Stimulated activated CD4-positive, alpha-beta T cell treated with anti-CD3 and anti-CD28 coated beads, TNF-alpha, amount 100 ng/mL, for 48 hours (primary cell): ENCODE results near the gene SOCS7.

ENCODE experiments used
- DNase-seq, 3 donors: peaks; one replicate each; pipeline ENCODE4 v3.0.0-alpha.2; 2020; ENCODE audit warnings: low read depth in 3 of 3

SOCS7 gene

DNA sequence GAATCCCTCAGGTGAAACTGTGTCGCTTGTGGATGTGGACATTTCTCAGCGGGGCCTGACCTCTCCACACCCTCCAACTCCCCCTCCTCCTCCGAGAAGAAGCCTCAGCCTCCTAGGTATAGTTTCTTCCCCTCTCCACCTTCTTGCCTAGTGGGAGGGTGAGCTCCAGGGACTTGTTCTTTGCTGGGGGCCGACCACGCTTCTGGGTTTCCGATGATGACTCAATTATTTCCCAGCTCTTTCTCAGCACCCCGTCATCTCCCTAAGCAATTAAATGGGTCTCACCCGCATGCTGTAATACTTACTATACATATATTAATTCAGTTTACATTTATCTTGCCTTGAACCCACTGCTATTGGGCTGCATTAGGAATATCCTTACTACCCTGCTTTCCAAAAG is 13.1 kb downstream of the SOCS7 start:
- DNase-seq, result no peak

DNA sequence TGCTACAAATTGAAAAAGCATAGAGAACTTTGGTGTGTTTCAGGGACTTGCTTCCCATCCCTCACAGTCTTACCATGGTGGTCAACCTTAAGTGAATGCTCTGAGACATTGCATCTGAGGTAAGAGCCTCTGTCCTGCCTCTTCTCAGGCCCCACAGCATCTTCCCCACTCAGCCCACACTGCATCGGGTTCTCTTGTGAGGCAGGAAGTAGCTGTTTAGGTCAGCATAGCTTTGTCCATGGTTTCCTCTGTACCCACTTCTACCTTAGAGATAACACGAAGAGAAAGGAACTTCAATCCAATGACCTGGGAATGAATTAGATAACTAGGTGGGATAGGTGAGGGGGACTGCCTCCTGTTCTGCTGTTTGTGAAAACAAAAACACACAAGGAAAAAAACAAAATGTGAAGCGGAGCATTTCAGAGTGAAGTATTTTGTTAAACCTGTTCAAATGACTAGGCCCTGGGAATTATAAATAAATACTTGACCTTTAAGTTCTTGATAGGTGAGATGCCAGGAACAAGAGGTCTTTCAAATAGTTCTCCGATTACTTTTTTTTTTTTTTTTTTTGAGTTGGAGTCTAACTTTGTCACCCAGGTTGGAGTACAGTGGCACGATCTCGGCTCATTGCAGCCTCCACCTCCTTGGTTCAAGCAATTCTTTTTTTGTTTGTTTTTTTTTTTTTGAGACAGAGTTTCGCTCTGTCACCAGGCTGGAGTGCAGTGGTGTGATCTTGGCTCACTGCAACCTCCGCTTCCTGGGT is 17.7 kb downstream of the SOCS7 start:
- no peak for DNase-seq

DNA sequence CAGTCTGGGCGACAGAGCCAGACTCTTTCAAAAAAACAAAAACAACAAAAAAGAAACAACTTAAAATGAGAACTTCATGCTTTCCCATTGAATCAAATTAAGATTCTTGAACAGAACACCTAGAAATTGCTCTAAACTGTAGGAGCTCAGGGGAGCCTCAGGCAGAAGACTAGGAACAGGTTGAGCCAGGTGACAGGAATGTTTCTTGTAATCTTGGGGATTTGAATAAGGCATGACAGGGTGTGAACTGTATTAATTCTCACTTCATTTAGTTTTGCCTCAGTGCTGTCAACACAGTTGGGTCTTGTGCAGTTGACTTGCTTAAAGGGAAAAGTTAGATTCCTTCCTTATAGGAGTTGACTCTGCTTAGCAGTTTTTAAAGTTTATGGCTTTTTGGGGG is 27.8 kb downstream of the SOCS7 start:
- no peak for DNase-seq

DNA sequence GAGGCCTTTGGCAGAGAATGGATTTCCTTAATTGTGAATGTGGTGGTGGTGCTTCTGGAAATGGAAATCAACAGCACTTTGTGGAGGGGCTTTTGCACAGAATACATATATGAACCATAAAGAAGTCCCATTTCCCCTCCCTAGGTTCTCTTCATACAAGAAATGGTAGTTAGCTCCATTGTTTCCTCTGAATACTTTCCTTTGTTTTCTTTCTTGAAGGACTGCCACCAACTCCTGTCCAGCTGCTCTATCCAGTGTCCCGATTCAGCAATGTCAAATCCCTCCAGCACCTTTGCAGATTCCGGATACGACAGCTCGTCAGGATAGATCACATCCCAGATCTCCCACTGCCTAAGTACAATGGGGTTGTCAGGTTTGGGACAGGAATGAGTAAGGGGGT is 43.4 kb downstream of the SOCS7 start:
- DNase-seq, result no peak

DNA sequence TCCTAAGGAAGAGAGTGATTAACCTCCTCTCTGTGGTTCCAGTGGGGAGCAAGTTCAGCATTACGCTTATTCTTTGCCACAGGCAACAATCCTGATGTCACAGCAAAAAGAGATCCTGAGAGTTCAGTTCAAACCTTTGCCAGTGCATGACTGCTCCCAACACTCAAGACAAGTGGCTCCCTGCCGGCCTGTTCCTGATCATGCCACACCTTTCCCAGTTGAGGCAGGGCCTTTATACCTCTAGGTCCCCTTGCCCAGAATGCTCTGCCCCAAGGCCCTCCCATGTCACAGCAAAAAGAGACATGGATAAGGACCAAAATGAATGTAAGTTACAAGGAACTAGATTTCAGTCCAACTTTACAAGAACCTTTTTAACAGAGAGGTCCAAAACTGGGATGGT is 45.6 kb downstream of the SOCS7 start:
- DNase-seq, result no peak

DNA sequence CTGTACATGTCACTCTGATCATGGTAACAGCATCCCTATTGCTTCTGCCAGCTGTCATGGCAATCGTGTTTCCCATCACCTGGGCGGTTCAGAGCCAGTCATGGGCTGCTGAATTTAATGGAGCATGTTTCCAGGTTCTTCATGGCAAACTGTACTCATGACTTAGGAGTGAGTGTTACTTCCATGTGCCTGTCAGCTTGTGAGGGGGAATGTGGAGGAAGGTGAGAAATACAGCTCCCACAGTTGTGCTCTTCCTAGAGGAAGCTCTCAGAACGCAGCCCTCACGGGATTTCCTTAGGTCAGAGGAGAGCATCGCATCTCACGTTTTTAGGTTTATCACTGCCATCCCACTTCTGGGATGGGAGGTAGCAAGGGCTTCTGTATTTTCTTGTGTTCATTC is 48.6 kb downstream of the SOCS7 start:
- no peak for DNase-seq

DNA sequence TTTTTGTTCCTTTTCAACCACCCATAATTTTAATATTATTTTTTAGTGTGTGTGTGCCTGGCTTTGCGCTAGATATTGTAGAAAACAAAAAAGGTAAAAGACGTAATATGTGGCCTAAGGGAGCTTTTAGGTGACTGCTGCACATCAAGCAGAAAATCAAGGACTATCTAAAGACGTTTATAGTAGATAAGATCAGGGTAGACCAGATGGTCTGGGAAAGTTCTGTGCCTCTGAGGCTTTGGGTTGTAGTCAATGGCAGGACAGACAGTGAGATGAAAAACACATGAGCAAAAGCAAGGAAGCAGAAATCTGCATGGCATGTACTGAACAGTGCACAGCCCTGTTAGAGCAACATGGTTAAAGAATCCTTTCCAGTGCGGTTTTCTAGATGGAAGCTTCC is 49.8 kb downstream of the SOCS7 start:
- DNase-seq, result no peak

DNA sequence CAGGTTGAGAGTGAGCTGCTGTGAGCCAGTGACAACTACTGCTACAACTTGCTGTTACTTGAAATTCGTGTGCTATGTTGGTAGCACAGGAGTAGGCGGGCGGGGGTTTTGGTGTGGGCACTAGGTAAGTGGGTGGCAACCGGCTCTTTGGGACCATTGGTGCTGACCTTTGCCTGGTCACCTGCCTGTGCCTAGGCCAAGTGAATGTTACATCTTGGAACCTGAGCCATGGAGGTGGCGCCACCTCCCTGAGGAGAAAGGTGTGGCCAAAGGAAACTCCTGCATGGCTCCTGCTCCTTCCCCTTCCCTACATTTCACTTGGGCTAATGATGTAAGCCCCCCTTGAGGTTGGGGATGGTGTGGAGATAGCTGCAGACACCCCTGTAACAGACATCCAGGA is 51.3 kb downstream of the SOCS7 start:
- DNase-seq, result no peak

DNA sequence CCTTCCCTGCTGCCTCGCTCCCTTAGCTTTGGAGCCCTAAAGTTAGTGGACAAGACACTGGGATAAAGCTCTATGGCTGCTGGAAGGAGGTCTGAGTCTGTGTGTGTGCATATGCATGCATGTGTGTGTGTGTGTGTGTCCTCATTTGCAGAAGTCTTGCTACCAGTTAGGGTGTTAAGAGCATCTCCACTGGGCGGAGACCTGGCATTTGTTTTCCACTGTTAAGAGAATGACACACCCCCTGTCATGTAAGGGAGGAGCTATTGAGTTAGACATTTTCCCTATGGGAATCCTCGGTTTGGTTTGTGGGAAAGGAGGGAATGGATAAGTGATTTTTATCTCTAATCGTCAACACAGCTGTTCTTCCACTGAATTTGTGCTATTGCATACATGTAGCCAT is 51.8 kb downstream of the SOCS7 start:
- DNase-seq, result no peak

DNA sequence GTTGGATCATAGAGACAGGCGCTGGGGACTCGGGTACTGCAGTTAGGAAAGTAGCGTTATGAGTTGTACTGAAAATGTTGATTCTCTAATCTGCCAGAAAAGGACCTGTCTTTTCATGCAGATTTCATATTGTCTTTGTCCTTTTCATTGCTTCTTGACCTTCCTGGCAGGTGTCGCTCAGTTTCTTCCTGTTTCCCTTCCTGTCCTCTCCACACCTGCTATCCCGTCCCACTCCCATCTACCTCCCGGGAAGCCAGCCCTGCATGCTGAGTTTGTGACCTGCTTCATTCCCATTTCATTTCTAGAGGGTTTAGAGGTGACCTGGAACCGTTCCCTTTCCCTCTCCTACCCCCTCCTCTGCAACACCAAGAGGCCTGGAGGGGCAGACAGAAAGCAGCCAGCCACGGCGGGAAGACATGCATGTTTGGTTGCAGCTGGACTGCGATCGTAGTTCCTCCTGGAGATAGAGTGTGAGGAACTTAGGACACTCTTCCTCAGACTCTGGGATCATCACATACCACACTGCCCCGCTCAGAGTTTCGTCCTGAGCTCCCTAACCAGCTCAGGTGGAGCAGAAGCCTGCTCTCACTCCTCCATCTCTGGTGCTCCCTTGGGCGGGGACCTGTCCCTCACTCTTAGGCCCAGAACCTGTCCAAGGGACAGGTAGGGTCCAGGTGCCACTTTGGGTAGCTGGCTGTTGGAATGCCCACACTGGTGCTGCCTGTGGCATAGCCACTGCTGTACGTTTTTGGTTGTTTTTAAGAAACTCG is 52.7 kb downstream of the SOCS7 start:
- DNase-seq, result no peak

DNA sequence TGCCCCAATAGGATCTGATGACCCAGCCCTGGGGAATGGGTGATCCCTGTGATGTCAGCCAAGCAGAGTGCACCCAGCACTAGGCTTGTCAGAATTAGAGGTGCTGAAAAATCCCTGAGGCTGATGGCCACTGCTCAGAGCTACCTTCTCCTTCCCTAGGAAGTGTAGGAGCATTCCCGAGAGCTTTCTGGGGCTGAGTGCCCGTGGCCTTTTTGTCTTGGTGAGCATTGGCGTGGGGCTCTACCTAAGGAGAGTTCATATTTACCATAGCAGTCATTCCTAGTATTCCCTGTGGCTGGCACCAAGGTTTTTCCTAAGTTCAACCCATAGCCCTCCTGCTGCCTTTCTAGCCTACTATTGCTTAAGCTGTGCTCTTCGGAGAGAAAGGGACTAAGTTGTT is 54.0 kb downstream of the SOCS7 start:
- DNase-seq, result no peak

DNA sequence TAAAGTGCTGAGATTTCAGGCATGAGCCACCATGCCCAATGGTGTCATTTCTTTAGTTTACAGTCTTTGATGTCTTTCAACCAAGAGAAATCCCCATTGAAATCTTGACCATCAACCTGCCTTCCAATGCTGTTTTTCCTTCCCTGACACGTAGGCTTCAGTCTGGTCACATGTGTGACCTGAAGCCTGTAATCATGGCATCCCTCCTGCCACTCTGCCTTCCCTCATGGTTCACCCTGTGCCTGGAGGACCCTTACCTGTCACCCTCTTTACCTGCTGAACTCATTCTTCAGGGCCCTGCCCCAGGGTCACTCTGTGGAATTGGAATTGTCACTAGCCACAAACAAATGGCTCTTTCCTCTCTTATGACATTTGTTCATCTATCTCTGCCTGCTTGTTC is 58.6 kb downstream of the SOCS7 start:
- no peak for DNase-seq

DNA sequence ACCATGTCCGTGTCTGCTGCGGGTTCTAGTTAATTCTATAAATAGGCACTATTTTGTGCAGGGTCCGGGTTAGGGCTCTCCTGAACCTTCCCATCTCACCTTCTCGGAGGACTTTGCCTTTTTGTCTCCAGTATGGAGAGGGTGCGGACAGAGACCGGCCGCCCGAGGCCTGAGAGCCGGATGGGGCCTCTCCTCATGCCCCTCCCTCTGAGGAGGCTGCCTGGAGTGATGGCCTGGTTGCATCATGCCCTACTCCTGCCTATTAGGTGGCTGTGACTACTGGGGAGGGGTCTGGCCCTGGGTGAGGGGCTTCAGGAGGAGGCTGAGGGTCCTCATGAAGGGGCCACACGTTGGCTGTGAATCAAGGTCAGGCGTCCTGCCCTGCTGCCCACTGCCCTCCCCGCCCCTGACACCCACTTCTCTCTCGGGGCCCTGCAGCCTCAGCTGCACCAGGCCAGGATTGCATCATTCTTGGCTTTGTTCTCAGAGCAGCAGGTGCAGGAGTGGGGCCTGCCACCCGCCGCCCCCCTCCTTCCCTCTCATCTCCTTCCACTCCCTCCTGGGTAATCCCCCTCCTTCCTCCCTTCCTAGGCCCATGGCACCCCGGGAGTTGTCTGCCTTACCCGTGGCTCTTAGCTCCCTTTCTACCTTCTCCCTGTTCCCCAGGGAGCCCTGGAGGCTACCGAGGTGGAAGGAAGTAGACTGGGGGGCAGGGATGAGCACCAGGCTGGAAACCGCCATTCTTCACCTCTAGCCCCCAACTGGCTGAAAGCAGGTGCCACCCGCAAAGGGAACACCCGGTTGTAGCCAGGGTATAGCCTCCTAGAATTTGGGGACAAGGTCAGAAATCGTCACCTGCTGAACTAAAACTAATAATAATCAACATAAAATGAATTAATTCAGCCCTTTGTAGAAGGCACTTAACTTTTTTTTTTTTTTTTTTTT is 63.9 kb downstream of the SOCS7 start:
- DNase-seq, result no peak

DNA sequence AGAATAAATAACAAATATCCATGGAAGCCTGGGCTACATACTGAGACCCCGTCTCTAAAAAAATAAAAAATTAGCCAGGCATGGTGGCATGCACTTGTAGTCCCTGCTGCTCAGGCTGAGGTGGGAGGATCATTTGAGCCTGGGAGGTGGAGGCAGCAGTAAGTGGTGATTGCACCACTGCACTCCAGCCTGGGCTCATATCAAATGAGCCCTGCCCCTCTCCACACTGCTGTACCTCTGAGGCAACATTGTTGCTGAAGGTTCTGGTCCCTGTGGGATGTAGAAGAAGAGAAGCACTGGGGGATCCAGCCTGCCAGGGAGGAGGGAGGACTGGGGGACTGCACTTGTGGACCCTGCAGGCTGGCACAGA is 65.2 kb downstream of the SOCS7 start:
- DNase-seq, result no peak

DNA sequence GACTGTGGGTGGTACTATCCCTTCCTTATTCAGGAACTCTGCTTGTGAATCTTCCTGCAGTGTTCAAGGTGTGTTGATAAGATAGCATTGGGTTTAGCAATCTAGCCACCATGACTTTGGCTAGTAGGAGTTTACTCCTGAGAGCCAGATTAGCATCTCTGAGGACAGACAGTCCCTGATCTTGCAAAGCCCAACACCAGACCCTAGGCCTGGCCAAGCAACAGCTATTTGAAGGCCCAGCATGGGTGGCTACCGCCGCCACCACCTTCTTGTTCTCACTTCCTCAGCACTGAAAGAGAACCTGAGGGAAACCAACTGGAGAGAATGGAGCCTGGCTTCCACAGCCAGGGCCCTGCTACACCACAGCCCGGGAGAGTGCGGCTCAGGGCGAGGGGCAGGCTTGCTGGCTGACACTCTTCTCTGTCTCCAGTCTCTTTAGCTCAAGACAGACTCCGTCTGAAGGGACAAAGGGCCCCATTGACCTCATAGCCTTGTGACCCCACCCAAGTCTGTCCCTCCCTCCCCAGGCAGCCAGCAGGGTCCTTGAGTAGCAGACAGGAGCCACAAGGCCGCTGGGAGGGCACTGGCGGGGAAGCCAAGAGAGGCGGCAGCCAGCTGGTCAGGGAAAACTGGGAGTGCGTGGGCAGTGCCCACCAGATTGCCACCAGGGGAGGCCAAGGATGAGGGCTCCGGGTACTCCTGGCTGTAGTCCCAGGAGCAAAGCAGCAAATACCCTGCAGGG is 65.7 kb downstream of the SOCS7 start:
- no peak for DNase-seq

DNA sequence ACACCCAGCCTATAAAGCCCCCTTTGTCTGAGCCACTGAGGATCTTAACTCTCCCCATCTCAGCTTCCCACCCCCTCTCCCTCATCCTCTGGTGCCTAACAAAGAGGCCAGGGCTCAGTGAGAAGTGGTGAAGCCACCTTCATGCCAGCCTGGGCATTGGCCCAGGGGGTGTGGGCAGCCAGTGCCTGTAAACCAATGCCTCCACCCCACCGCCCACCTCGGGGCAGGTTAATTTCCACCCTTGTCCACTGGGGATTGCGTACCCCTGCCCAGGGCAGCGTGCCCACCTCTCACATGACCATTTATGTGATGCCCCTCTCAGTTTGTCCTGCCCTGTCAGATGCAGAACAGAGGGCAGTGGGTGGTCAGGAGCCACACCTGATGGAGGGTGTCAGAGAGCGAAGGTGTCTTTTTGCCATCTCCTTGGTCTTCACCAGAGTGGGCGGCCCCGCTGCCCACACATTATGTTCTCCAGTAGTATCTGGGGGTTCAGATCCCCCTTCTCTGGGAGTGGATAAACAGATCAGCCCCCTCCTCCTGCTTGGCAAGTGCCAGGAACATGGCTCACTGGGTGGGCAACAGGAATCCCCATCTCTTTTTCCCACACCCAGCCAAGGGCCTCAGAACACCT is 66.5 kb downstream of the SOCS7 start:
- no peak for DNase-seq

DNA sequence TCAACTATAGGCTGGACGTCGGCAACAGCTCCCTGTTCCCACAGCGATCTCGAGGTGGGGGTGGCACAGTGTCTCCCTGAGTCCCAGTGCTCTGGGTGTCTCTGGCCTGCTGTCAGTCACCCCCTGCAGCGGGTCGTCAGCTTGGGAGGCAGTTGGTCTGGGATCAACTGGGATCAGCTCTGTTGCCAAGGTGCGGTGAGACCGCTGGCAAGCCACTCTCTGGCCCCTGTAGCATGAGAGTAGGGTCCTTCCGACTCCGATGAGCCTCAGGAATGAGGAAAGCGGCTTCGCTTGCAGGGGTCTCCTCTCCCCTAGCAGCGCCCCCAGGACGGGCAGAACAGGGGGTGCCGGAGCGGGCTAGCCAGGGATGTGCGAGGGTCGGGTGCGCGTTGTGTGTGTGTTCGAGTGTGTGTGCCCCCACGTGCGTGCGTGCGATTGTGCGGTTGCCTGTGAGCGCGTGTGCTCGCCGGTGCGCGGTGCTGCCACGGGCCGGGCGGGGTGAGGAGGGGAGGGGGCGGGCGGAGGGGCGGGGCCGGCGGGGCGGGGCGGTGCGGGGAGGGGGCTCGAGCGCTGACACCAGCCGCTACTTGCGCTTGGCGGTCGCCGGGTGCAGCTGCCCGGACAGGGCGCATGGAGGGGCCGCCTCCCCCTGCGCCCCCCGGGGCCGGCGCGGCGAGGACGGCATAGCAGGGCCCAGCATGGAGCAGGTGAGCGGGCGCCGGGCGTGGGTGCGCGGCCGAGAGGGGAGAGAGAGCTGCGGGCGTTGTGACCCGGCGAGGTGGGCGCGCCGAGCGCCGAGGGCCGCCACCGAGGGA is 67.3 kb downstream of the SOCS7 start:
- DNase-seq, result no peak

DNA sequence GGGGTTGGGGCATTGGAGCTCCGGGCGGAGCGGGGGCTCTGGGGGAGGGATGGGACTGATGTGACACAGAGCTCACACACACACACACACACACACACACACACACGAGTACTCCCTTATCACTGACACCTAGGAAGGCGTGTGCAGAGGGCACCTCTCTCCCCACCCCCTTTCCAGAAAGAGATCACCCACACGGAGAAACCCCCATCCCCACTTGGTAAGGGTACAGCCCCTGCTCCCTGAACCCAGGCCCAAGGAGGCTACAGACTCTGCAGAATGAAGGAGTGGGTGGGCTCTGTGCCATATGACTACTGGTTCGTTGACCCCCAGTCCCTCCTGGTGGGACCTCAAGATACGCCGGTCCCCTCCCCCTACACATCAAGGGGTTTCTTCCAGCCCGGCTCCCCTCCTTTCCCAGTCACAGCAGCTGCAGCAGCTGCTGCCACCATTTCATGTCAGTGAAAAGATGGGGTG is 67.9 kb downstream of the SOCS7 start:
- no peak for DNase-seq

DNA sequence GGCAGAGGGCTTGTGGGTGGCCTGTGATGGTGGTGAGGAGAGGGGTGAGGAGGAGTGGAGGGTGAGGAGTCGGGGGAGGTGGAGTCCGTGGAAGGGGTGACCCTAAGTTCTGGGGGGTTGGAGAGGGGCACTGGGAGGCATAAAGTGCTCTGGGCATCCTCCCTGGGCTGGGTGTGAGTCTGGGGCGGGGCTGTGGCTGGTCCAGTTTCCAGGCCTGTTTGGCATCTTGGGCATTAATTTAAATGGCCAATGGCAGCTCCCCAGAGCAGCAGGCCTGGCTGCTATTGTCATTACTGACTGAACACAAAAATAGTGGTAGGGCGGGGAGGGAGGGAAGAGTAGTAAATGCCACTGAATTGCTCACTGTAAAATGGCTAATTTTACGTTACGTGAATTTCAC is 68.9 kb downstream of the SOCS7 start:
- no peak for DNase-seq

DNA sequence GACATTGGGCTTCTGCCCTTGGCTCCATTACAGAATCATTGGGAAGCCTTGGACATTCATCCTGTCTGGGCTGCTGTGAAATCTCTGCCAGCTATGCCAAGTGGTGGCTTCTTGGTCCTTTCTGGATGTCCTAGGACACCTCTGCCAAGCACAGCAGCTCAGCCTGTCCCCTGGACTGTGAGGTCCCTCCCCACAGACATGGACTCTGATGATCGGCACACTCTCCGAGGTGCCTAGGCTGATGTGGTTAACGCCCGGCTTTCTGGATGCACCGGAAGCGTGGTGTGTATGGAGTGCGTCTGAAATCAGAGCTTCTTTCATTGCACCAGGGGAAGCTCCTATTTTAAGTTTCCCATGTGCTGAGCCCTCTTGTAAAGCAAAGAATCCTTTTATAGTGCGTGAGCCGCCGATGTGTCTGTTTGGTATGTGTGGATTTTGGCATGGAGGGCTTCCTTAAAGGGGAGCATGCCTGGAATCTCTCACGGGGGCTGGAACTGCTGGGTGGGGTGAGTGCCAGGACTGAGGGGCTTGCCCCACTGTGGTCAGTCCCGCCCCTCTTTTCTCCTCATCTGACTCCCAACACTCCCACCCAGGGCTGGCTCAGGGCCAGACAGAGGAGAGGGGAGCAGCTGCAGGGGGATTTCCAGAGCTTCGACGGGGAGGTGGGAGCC is 69.7 kb downstream of the SOCS7 start:
- DNase-seq, result no peak
